A549 (cell line): ENCODE data around the gene INPP4B. TPM values are rescaled to one million over a fixed set of nuclear protein-coding genes. Genes with fewer than 3 reads are reported as not detected.
A peak's percentile ranks its signal among the peaks of the same experiment; 100 is the strongest.

Experiments
- ATAC-seq, 2 experiments: fragments of 200-7000 bp in 1 of 2; fragments of >200 bp in 1 of 2; cut with Nextera tagmentation in 1 of 2; cut with Tn5 transposase in 1 of 2; 3 replicates each; pipeline versions ENCODE4 v1.8.0 to v1.9.1; 2018 to 2020; ENCODE audit warnings: mild to moderate bottlenecking in 1 of 2, moderate library complexity in 1 of 2
- CTCF ChIA-PET: fragments of 300-600 bp; sonication (Branson Sonifier 250); formaldehyde crosslinking; extraction: SDS; loops from one replicate; lab custom pipeline; 2021; ENCODE audit warnings: antibody characterized with exemption, inconsistent platforms; lab: Yijun Ruan, JAX
- POLR2A ChIA-PET: fragments of 350-600 bp; formaldehyde crosslinking; extraction: SDS; loops from one replicate; lab custom pipeline; 2021; ENCODE audit warnings: antibody characterized with exemption, inconsistent platforms; lab: Yijun Ruan, JAX
- DNase-seq, 2 experiments: peaks; one replicate each; pipeline versions ENCODE4 v3.0.0 to v3.0.0-alpha.2; 2011 to 2016; ENCODE audit warnings: low read depth in 1 of 2, low spot score in 1 of 2
- FAIRE-seq: peaks from 2 replicates; lab custom pipeline; 2011; peaks lifted over from hg19 to GRCh38; lab: Jason Lieb, UNC
- H3K27ac ChIP-seq, 2 experiments: fragments of >200 bp; sonication (Bioruptor Twin); formaldehyde crosslinking; 3 replicates each; pipeline ENCODE4 v1.5.1; 2016 to 2017
- H3K4me1 ChIP-seq: fragments of >200 bp; sonication (Bioruptor Twin); formaldehyde crosslinking; 3 replicates; pipeline ENCODE4 v1.6.1; 2016
- H3K4me2 ChIP-seq: fragments of >200 bp; sonication (Bioruptor Twin); formaldehyde crosslinking; 3 replicates; pipeline ENCODE4 v1.6.1; 2016
- H3K4me3 ChIP-seq: fragments of >200 bp; sonication (Bioruptor Twin); formaldehyde crosslinking; 3 replicates; pipeline ENCODE4 v1.5.1; 2016
- H3K9me3 ChIP-seq: fragments of >200 bp; sonication (Bioruptor Twin); formaldehyde crosslinking; 3 replicates; pipeline ENCODE4 v1.6.1; 2016
- CBX2 ChIP-seq: fragments of 200-600 bp; sonication (generic); IDR thresholded peaks from 2 replicates; pipeline ENCODE4 v1.6.1; 2016; ENCODE audit warnings: low read depth, mild to moderate bottlenecking, borderline replicate concordance
- CBX8 ChIP-seq: fragments of 200-600 bp; sonication (generic); IDR thresholded peaks from 2 replicates; pipeline ENCODE4 v1.6.1; 2016
- CTCF ChIP-seq: fragments of >200 bp; sonication (Bioruptor Twin); formaldehyde crosslinking; IDR thresholded peaks from 3 replicates; pipeline ENCODE4 v1.5.1; 2016
- E2F6 ChIP-seq: IDR thresholded peaks from 2 replicates; pipeline ENCODE4 v1.6.1; 2012; ENCODE audit warnings: low read depth, borderline replicate concordance
- GATA3 ChIP-seq: IDR thresholded peaks from 2 replicates; pipeline ENCODE4 v1.6.1; 2012; ENCODE audit warnings: borderline replicate concordance
- HEYL ChIP-seq: fragments of 250-450 bp; sonication (Bioruptor Pico); IDR thresholded peaks from 2 replicates; pipeline ENCODE4 v1.8.0; 2021; ENCODE audit warnings: mild to moderate bottlenecking, moderate library complexity
- HOXB5 ChIP-seq: fragments of 250-450 bp; sonication (Bioruptor Pico); IDR thresholded peaks from 2 replicates; pipeline ENCODE4 v1.5.0; 2020; ENCODE audit warnings: mild to moderate bottlenecking, moderate library complexity
- KDM1A ChIP-seq: fragments of 200-600 bp; sonication (generic); IDR thresholded peaks from 2 replicates; pipeline ENCODE4 v1.6.1; 2016; ENCODE audit warnings: low read depth, mild to moderate bottlenecking
- MAZ ChIP-seq: fragments of 150-350 bp; IDR thresholded peaks from 2 replicates; pipeline ENCODE4 v1.6.1; 2014; ENCODE audit warnings: antibody characterized with exemption, low read depth, low read length, borderline replicate concordance
- NFE2L2 ChIP-seq: fragments of 150-350 bp; conservative IDR thresholded peaks from 2 replicates; pipeline ENCODE4 v1.6.1; 2014; ENCODE audit warnings: low read length
- NPAS2 ChIP-seq: fragments of 250-450 bp; sonication (Bioruptor Pico); IDR thresholded peaks from 2 replicates; pipeline ENCODE4 v1.8.0; 2022; ENCODE audit warnings: mild to moderate bottlenecking, moderate library complexity, borderline replicate concordance
- RAD21 ChIP-seq, 2 experiments: fragments of >200 bp in 1 of 2; sonication (Bioruptor Twin) in 1 of 2; formaldehyde crosslinking in 1 of 2; IDR thresholded peaks in 1 of 2; conservative IDR thresholded peaks in 1 of 2; 2 replicates in 1 of 2; 3 replicates in 1 of 2; pipeline ENCODE4 v1.6.1; 2012 to 2018; ENCODE audit warnings: inconsistent platforms in 1 of 2
- SMC3 ChIP-seq: fragments of >200 bp; sonication (Bioruptor Twin); formaldehyde crosslinking; IDR thresholded peaks from 3 replicates; pipeline ENCODE4 v1.6.1; 2018; ENCODE audit warnings: inconsistent platforms
- ZC3H11A ChIP-seq: fragments of 450-650 bp; IDR thresholded peaks from 2 replicates; pipeline ENCODE4 v1.6.1; 2014; ENCODE audit warnings: antibody characterized with exemption, mild to moderate bottlenecking
- WGBS: methylation state at CpG from one replicate; pipeline ENCODE4 v1.1.6; 2017; ENCODE audit errors: missing lambda C conversion rate; 5-methylcytosine and 5-hydroxymethylcytosine counted together
- polyA plus RNA-seq, 4 experiments: library from polyadenylated mRNA; depleted of rRNA in 3 of 4; stranded (reverse); fragments of >200 nt; fragmentation: RNase III in 1 of 4; extraction: RNeasy Plus Mini Kit Qiagen cat#74134 plus additional on column Dnase treatment in 1 of 4; gene quantifications; 2 replicates in 3 of 4; 3 replicates in 1 of 4; pipeline ENCODE4 v1.2.3, GENCODE V29; 2011 to 2017
- TF ChIP-seq, protein P1 (sequence below): fragments of >200 bp; sonication (Bioruptor Twin); formaldehyde crosslinking; IDR thresholded peaks from 2 replicates; pipeline ENCODE4 v1.6.1; 2016

INPP4B gene
- polyA plus RNA-seq, 2 of the 4 experiments (the other 2 are of a cell fraction), result 7.2 to 14.9 TPM

- Histone ChIP-seq H3K4me1 (peaks cover 21% of the 10 kb centered on the region), H3K27ac (peak overlapping the region in 1 of 2 experiments; percentile 51; a peak in 2 of 6 replicates), H3K4me2 (no peak overlapping the region), H3K9me3 (no peaks in the 10 kb centered on the region), H3K4me3 (no peak overlapping the region)
- WGBS, result 3% methylated on average over 3 of the region's 3 CpGs
- ATAC-seq, result peak; percentile 56 to 73; a peak in 5 of 6 replicates
- TF ChIP-seq SMC3, result peak; percentile 81
- no peak for TF ChIP-seq ZC3H11A
- TF ChIP-seq CTCF, result peak; percentile 82
- peak; percentile 87 to 89 for TF ChIP-seq RAD21 (conservative IDR thresholded peaks at IDR 0.05 in 1 of 2, IDR thresholded peaks at IDR 0.05 in 1 of 2)
- peak; percentile 3 to 76 for DNase-seq
- ChIA-PET CTCF (interaction anchor here (0.6 to 1.2 kb wide), 4 partner anchors 392 to 720 kb away, joined by 3 read pairs; no protein-coding TSS in a partner anchor), POLR2A (no interaction called here)
- peak; percentile 13 for FAIRE-seq
Observed at GRCh38 chr4:142126890-142127497, 719.1 kb downstream of the INPP4B start.

- no peak for TF ChIP-seq E2F6
- TF ChIP-seq NPAS2, result no peak
- TF ChIP-seq NFE2L2, result no peak
- TF ChIP-seq, protein P1, sequence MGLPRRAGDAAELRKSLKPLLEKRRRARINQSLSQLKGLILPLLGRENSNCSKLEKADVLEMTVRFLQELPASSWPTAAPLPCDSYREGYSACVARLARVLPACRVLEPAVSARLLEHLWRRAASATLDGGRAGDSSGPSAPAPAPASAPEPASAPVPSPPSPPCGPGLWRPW, result no peak
- no peak for TF ChIP-seq CBX2
- no peak for TF ChIP-seq CBX8
- no peak for TF ChIP-seq GATA3
- TF ChIP-seq HEYL (CRISPR knock-in tag), result no peak
- TF ChIP-seq KDM1A, result no peak
- no peak for TF ChIP-seq HOXB5 (CRISPR knock-in tag)
- no peak for TF ChIP-seq RAD21 (conservative IDR thresholded peaks at IDR 0.05 in 1 of 2, IDR thresholded peaks at IDR 0.05 in 1 of 2)
- no peak for TF ChIP-seq CTCF
- TF ChIP-seq MAZ, result no peak
- FAIRE-seq (no peak), DNase-seq (no peak), ATAC-seq (no peak)
- ChIA-PET POLR2A (no interaction called here), CTCF (no interaction called here)
- Histone ChIP-seq H3K4me1 (peaks cover 13% of the 10 kb centered on the region; the same call in 2 of the 3 replicates), H3K27ac (peak overlapping the region; percentile 35 to 56; a peak in 3 of 6 replicates), H3K9me3 (no peaks in the 10 kb centered on the region), H3K4me2 (no peak overlapping the region), H3K4me3 (no peak overlapping the region)
- 84% methylated on average over 2 of the region's 2 CpGs for WGBS
Observed at GRCh38 chr4:142124874-142125273, 721.2 kb downstream of the INPP4B start.
